Fibroblast of skin of abdomen (primary cell): ENCODE results near the gene RAB4B.
"Not testable (repeated sequence)": the region's sequence is repeated elsewhere in the genome, so short reads cannot be mapped to it uniquely, and the experiment has no call there.

ENCODE experiments used
- DNase-seq: peaks from one replicate; pipeline ENCODE4 v3.0.0-alpha.2; 2013

RAB4B gene

GRCh38 chr19:40750874-40751537, 27.0 kb upstream of the RAB4B start, which contains the start of gene SNRPA:
SNRPA (plus strand) TSS chr19:40751203; CDS start chr19:40751409, 206 bp downstream.
- DNase-seq = peak; percentile 98

- DNase-seq = no peak
Measured at GRCh38 chr19:40752257-40752781, 25.7 kb upstream of the RAB4B start.

DNA sequence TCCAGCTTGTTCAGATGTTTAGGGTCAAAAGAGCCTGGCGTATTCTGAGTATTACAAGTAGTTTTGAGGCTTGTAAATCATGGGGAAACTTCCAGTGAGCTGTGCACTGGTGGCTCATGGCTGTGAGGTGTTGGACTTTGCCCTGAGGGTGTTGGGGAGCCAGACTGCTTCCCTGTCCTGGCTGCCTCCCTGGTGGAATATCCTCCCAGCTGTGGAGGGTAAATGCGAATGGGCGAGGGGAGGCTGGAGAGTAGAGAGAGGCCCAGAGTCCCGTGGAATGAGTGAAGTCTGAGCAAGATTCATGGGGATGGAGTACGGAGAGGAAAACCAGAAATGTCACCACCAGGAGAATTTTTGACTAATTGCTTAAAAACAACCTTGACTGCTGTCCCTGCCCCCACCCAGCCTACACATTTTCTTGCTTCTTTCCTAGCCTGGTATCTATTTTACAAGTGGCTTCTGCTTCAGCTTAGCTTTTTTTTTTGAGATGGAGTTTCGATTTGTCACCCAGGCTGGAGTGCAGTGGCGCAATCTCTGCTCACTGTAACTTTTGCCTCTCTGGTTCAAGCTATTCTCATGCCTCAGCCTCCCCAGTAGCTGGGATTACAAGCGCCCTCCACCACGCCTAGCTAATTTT, 23.3 kb upstream of the RAB4B start:
- peak; percentile 42 for DNase-seq

GRCh38 chr19:40755248-40755624, 22.8 kb upstream of the RAB4B start:
- DNase-seq = no peak

DNA sequence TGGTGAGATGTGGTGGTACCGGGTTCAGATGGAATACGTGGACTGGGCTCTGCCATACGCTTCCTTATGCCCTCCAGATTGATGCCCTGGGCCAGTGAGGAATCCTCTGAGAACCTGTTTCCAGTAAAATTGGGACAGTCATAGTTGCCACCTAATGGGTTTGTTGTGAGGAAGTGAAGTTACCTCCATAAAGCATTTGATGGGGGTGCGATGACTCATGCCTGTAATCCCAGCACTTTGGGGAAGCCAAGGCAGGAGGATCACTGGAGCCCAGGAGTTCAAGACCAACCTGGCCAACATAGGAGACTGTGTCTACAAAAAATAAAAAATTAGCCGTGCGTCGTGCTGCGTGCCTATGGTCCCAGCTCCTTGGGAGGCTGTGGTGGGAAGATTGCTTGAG, 22.3 kb upstream of the RAB4B start:
- no peak for DNase-seq

DNA sequence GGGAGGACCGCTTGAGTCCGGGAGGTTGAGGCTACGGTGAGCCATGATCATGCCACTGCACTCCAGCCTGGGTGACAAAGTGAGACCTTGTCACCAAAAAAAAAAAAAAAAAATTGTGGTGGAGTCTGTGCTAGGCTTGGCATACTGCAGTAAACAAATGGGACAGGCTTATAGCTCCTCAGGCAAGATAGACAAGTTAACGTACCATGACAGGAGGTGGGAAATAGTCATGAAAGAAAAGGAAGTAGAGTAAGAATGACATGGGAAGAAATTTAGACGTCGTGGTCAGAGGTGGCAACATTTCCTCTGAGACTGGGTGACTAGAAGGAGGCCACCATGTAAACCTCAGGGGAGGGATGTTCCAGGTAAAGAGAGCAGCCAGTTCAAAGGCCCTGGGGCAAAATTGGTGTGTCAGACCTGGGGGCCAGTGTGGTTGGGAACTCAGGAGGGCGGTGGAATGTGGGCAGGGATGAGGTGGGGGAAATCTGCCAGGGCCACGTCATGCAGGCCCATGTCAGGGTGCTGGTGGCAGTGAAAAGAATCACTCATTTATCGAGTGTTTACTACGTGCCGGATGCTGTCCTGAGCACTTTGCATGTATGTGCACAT, 21.4 kb upstream of the RAB4B start:
- DNase-seq = no peak

GRCh38 chr19:40758491-40758890, 19.6 kb upstream of the RAB4B start:
- no peak for DNase-seq

GRCh38 chr19:40759352-40759751, 18.7 kb upstream of the RAB4B start:
- DNase-seq = no peak

GRCh38 chr19:40762754-40763470, 15.1 kb upstream of the RAB4B start:
- DNase-seq = no peak

DNA sequence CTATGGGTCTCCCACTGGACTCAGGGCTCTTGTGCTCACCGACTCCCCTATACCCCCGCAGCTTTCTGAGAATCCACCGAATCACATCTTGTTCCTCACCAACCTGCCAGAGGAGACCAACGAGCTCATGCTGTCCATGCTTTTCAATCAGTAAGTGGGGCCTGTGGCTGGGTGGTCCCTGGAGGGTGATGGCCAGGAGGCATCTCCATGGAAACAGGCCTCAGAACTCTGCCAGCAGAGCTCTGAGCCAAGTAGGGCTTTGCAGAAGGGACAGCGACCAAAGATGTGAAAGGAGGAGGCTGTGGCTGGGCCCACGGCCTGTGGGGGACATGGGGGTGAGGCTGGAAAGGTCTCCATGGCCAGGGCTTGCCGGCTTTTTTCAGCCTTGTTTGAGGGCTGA, 14.5 kb upstream of the RAB4B start:
- DNase-seq = no peak

GRCh38 chr19:40763963-40764362, 14.1 kb upstream of the RAB4B start:
- DNase-seq = no peak

DNA sequence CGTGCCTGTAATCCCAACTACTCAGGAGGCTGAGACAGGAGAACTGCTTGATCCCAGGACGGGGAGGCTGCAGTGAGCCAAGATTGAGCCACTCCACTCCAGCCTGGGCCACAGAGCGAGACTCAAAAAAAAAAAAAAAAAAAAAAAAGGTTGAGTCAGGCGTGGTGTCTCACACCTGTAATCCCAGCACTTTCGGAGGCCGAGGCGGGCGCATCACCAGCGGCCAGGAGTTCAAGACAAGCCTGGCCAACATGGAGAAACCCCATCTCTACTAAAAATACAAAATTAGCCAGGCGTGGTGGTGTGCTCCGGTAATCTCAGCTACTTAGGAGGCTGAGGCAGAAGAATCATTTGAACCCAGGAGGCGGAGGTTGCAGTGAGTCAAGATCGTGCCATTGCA, 11.7 kb upstream of the RAB4B start:
- not testable (repeated sequence) for DNase-seq

GRCh38 chr19:40768869-40769268, 9.2 kb upstream of the RAB4B start:
- no peak for DNase-seq

DNA sequence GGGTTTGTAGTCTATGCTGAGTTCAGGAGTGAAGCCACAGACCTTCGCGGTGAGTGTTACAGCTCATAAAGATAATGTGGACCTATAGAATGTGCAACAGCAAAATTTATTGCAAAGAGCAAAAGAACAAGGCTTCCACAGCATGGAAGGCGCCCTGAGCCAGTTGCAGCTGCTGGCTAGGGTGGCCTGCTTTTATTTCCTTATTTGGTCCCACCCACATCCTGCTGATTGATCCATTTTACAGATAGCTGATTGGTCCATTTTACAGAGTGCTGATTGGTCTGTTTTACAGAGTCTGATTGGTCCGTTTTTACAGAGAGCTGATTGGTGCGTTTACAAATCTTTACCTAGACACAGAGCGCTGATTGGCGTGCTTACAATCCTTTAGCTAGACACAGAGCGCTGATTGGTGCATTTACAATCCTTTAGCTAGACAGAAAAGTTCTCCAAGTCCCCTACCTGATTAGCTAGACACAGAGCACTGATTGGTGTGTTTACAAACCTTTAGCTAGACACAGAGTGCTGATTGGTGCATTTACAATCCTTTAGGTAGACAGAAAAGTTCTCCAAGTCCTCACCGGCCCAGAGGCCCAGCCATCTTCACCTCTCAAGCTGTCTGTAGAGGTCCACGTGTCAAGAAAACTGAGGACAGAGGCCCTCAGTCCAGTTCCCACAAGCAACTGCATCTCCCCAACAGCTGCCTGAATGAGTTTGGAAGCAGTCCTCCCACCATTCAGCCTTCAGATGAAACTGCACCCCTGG, 6.8 kb upstream of the RAB4B start:
- not testable (repeated sequence) for DNase-seq

- no peak for DNase-seq
Measured at GRCh38 chr19:40774916-40775631, 3.0 kb upstream of the RAB4B start, which contains the start of gene MIA. MIA (plus strand) TSS chr19:40775521; CDS start chr19:40775543, 22 bp downstream.

DNA sequence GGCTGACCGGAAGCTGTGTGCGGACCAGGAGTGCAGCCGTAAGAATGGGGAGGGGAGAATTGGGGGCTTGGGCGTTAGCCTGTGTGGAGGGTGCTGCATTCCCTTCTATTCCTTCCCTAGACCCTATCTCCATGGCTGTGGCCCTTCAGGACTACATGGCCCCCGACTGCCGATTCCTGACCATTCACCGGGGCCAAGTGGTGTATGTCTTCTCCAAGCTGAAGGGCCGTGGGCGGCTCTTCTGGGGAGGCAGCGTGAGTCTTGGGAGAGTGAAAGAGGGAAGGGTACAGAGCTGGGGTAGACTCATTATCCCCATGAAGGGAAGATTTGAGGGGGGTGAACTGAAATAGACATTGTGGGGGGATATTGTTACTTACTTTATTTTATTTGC, 2.4 kb upstream of the RAB4B start:
- DNase-seq = no peak

GRCh38 chr19:40776364-40776763, 1.7 kb upstream of the RAB4B start:
- DNase-seq = no peak

- DNase-seq = peak; percentile 91
Measured at GRCh38 chr19:40776932-40777644, 959 bp upstream of the RAB4B start.

- DNase-seq = no peak
Measured at GRCh38 chr19:40777645-40777936, 456 bp upstream of the RAB4B start.

DNA sequence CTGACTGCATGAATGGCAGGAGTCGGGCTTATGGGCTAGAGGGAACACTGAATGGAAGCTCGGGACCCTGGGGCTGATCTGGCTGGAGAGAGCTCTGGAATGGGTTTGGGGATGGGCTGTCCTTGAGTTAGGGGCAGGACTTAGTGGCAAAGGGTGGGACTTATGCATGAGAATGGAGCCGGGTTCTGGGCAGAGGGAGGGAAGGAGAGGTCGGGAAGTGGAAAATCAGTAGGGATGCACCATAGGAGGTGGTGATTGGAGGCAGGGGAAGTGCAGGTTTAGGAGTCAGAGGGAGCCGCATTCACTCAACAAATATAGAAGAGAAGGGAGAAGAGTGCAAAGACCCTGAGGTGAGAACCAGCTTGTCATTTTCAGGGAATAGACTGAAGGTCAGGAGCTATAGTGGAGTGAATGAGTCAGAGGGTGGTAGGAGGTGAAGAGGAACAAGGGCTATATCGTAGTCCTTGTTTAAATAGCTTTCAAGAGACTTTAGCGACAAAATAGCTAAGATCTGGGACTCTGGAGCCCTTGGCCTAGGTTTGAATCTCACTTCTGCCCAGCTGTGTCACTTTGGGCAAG, 748 bp downstream of the RAB4B start:
- DNase-seq = no peak

GRCh38 chr19:40780582-40780981, 2.5 kb downstream of the RAB4B start:
- DNase-seq = no peak
